ENCODE data around the gene CMTM4.

CMTM4 gene

DNA sequence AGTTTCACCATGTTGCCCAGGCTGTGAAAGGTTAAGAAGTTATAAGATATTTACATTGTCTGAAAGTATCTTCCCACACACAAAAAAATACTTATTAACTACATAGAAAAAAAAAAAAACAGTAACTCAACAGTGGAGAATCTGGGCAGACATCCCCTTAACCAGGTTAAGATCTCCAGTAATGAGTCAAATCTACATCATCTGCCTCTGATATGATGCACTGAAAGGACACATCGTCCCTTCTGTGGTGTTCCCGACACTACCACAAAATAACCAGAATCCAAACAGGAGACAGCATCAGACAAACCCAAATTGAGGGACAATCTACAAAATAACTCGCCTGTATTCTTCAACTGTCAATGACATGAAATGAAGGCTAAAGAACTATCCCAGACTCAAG, 40.0 kb downstream of the CMTM4 start:
- Histone ChIP-seq H3K4me1 (ENCODE audit: insufficient read depth, low read length) (peaks cover 5% of the 10 kb centered on the region), H3K27ac (ENCODE audit: low read length) (no peak overlapping the region), H3K9ac (ENCODE audit: low read depth, low read length) (no peak overlapping the region), H3K79me2 (ENCODE audit: insufficient read depth, low read length) (no peaks in the 10 kb centered on the region), H3K4me3 (ENCODE audit: low read depth in 1 of 2, low read length in 2 of 2) (no peak overlapping the region), H3K9me3 (ENCODE audit: insufficient read depth, low read length, severe bottlenecking) (no peaks in the 10 kb centered on the region), H3K36me3 (ENCODE audit: insufficient read depth, low read length) (no peaks in the 10 kb centered on the region), H3K27me3 (ENCODE audit: insufficient read depth, low read length, poor library complexity) (no peaks in the 10 kb centered on the region), H4K20me1 (ENCODE audit: insufficient read depth, low read length) (no peaks in the 10 kb centered on the region), H2AFZ (ENCODE audit: low read depth, low read length) (no peak overlapping the region), H3K4me2 (ENCODE audit: insufficient read depth, low read length) (no peak overlapping the region)
- ATAC-seq (ENCODE audit: insufficient read depth, low read depth) = no peak
- no peak for DNase-seq
- TF ChIP-seq, protein P1, sequence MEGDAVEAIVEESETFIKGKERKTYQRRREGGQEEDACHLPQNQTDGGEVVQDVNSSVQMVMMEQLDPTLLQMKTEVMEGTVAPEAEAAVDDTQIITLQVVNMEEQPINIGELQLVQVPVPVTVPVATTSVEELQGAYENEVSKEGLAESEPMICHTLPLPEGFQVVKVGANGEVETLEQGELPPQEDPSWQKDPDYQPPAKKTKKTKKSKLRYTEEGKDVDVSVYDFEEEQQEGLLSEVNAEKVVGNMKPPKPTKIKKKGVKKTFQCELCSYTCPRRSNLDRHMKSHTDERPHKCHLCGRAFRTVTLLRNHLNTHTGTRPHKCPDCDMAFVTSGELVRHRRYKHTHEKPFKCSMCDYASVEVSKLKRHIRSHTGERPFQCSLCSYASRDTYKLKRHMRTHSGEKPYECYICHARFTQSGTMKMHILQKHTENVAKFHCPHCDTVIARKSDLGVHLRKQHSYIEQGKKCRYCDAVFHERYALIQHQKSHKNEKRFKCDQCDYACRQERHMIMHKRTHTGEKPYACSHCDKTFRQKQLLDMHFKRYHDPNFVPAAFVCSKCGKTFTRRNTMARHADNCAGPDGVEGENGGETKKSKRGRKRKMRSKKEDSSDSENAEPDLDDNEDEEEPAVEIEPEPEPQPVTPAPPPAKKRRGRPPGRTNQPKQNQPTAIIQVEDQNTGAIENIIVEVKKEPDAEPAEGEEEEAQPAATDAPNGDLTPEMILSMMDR (IDR thresholded peaks at IDR 0.05; ENCODE audit: borderline replicate concordance, extremely low read depth, low read length, poor library complexity, severe bottlenecking) = no peak
- no peak for TF ChIP-seq EZH2 (IDR thresholded peaks at IDR 0.05; ENCODE audit: borderline replicate concordance, low read depth, low read length, severe bottlenecking)

DNA sequence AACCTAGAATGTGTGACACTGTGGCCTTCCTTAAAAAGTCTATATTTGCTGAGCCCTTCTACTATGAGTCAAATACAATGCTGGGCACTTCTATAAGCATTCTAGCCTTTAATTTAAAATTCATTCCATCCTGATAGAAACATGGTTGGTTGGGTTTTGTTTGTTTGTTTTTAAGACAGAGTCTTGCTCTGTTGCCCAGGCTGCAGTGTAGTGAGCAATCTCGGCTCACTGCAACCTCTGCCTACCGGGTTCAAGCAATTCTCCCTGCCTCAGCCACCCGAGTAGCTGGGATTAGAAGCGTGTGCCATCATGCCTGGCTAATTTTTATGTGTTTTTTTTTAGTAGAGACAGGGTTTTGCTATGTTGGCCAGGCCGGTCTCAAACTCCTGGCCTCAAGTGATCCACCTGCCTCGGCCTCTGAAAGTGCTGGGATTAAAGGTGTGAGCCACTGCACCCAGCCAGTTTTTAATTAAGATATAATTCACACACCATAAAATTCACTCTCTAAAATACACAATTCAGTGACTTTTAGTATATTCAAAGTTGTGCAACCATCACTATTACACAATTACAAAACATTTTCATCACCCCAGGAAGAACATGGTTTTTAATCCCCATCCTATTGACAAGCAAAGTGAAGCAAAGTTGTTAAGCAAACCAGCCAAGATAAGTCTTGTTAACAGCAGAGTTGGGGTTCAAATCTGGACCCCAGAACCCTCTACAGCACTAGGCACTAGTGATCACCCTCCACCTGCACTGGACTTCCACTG, 42.8 kb downstream of the CMTM4 start:
- no peak overlapping the region for H2AFZ ChIP-seq (ENCODE audit: low read depth, low read length)
- H3K4me2 ChIP-seq (ENCODE audit: insufficient read depth, low read length) = no peak overlapping the region
- H3K9ac ChIP-seq (ENCODE audit: low read depth, low read length) = no peak overlapping the region
- ATAC-seq (ENCODE audit: insufficient read depth, low read depth) (no peak), DNase-seq (no peak)
- no peaks in the 10 kb centered on the region for H3K36me3 ChIP-seq (ENCODE audit: insufficient read depth, low read length)
- H3K79me2 ChIP-seq (ENCODE audit: insufficient read depth, low read length) = no peaks in the 10 kb centered on the region
- H3K27ac ChIP-seq (ENCODE audit: low read length) = no peak overlapping the region
- H3K27me3 ChIP-seq (ENCODE audit: insufficient read depth, low read length, poor library complexity) = no peaks in the 10 kb centered on the region
- TF ChIP-seq EZH2 (IDR thresholded peaks at IDR 0.05; ENCODE audit: borderline replicate concordance, low read depth, low read length, severe bottlenecking) = no peak
- TF ChIP-seq, protein P1 (IDR thresholded peaks at IDR 0.05; ENCODE audit: borderline replicate concordance, extremely low read depth, low read length, poor library complexity, severe bottlenecking) = no peak
- no peaks in the 10 kb centered on the region for H3K9me3 ChIP-seq (ENCODE audit: insufficient read depth, low read length, severe bottlenecking)
- no peaks in the 10 kb centered on the region for H4K20me1 ChIP-seq (ENCODE audit: insufficient read depth, low read length)
- H3K4me3 ChIP-seq (ENCODE audit: low read depth in 1 of 2, low read length in 2 of 2) = no peak overlapping the region
- peaks cover 17% of the 10 kb centered on the region for H3K4me1 ChIP-seq (ENCODE audit: insufficient read depth, low read length)

DNA sequence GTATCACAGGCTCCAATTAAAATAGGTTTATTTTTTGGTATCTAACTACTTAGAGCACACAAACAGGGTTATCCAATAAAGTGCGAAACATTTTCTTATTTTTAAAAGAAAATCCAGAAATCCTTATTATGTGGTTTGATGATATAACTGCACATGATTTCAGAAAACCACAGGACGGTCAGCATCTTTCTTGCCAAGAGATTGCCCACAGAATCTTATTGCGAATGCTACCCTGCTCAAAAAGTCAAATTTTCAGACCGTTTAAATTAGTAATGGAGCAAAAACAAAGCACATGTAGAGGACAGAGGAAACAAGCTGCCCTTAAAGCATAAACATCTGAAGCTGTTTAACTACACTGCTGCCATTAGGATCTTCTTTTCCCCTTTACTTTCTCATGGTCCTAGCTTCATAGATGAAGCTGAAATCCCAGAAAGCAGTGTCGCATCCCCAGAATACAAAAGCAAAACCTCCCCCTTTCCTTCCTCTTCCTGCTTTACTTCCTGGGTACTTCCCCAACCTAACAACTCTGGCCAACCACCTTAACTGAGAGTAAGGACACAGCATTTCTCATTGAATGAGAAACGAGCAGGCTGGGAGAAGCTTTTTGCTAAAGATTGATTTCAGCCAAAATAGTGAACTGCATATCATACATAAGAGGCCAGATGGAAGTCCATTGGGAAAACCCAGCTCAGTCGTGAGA, 43.7 kb downstream of the CMTM4 start:
- no peak overlapping the region for H3K27ac ChIP-seq (ENCODE audit: low read length)
- H3K4me2 ChIP-seq (ENCODE audit: insufficient read depth, low read length) = no peak overlapping the region

More for the DNA sequence above, 43.7 kb downstream of the CMTM4 start:
- no peaks in the 10 kb centered on the region for H3K79me2 ChIP-seq (ENCODE audit: insufficient read depth, low read length)
- H4K20me1 ChIP-seq (ENCODE audit: insufficient read depth, low read length) = no peaks in the 10 kb centered on the region
- no peaks in the 10 kb centered on the region for H3K27me3 ChIP-seq (ENCODE audit: insufficient read depth, low read length, poor library complexity)
- no peak for ATAC-seq (ENCODE audit: insufficient read depth, low read depth)
- no peaks in the 10 kb centered on the region for H3K36me3 ChIP-seq (ENCODE audit: insufficient read depth, low read length)
- H3K9ac ChIP-seq (ENCODE audit: low read depth, low read length) = no peak overlapping the region
- H3K4me3 ChIP-seq (ENCODE audit: low read depth in 1 of 2, low read length in 2 of 2) = no peak overlapping the region
- no peak for DNase-seq
- no peaks in the 10 kb centered on the region for H3K9me3 ChIP-seq (ENCODE audit: insufficient read depth, low read length, severe bottlenecking)
- H2AFZ ChIP-seq (ENCODE audit: low read depth, low read length) = no peak overlapping the region
- no peak for TF ChIP-seq EZH2 (IDR thresholded peaks at IDR 0.05; ENCODE audit: borderline replicate concordance, low read depth, low read length, severe bottlenecking)
- TF ChIP-seq, protein P1 (IDR thresholded peaks at IDR 0.05; ENCODE audit: borderline replicate concordance, extremely low read depth, low read length, poor library complexity, severe bottlenecking) = no peak
- peaks cover 17% of the 10 kb centered on the region for H3K4me1 ChIP-seq (ENCODE audit: insufficient read depth, low read length)

Measured in DND-41 (cell line).